Cortex of kidney (tissue), 1 donor: ENCODE data around the gene ANKRD17.
"Not testable (repeated sequence)": the region's sequence is repeated elsewhere in the genome, so short reads cannot be mapped to it uniquely, and the experiment has no call there.

Experiments used
- DNase-seq: peaks from one replicate; lab custom pipeline; 2025; lab: John Stamatoyannopoulos, UW

The ANKRD17 gene

GRCh38 chr4:73203976-73204375, 54.6 kb downstream of the ANKRD17 start:
- DNase-seq, result not testable (repeated sequence)

DNA sequence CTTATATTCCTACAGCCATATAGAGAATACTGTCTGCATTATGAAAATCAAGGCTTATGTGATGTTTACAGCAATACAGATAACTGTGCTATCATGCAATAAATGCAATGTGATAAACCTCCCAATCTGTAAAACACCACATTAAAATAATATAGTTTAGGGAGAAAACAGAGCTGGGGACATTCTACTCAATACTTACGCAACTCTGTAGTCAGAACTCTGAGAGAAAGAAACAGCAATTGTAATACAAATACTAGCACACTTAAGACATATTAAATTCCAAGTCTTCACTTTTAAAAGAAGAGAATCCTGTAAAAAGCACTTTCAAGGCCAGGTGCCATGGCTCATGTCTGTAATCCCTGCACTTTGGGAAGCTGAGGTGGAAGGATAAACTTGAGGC, 61.4 kb downstream of the ANKRD17 start:
- DNase-seq, result no peak

DNA sequence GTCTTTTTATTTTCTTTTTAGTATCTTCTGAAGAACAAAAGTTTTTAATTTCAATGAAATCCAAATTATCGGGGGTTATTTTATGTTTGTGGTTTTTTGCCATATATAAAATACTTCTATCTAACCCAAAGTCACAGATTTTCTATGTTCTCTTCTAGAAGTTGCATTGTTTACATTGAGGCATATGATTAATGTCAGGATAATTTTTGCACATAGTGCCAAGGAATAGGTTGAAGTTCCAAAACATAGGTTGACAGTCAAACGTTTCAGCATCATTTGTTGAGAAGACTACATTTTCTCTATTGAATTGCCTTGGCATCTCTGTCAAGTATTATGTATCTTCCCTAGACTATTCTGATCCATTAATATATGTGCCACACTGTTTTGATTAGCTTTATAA, 64.5 kb downstream of the ANKRD17 start:
- no peak for DNase-seq

GRCh38 chr4:73193659-73194058, 64.9 kb downstream of the ANKRD17 start:
- DNase-seq, result no peak

- DNase-seq, result no peak
Observed at GRCh38 chr4:73193155-73193554, 65.4 kb downstream of the ANKRD17 start.

DNA sequence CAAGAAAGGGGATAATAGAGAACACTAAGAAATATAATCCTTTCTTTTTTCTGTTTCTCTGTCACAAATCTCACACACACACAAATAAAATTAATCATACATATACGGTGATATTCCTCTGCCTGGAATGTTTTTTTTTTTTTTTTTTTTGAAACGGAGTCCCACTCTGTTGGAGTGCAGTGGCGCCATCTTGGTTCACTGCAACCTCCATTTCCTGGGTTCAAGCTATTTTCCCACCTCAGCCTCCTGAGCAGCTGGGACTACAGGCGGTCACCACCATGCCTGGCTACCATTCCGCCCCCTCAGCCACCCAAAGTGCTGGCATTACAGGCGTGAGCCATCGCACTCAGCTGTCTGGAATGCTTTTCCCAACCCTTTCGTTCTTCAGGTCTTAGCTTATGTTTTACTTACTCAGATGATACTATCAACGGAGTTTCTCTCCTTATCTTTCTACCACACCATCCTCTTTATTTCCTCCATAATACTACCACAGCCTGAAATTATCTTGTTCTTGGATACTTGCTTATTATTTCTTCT, 69.3 kb downstream of the ANKRD17 start:
- no peak for DNase-seq

DNA sequence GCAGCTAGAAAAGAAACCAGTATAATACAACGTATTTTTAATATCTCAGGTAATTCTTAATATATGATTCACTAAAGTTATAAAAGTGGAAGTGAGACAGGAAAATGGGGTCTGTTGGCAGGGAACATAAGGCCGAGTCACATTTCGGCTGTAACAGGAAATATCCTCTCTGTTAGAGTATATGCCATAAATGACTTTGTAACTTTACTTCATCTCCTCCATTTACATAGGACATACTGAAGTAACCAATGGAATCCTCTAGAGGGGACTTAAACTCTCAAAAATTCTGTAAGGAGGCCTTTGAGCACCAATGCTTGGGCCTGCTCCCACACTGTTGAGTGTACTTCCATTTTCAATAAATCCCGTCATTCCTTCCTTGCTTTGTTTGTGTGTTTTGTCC, 71.3 kb downstream of the ANKRD17 start:
- DNase-seq, result no peak

- no peak for DNase-seq
Observed at GRCh38 chr4:73185903-73186302, 72.7 kb downstream of the ANKRD17 start.

DNA sequence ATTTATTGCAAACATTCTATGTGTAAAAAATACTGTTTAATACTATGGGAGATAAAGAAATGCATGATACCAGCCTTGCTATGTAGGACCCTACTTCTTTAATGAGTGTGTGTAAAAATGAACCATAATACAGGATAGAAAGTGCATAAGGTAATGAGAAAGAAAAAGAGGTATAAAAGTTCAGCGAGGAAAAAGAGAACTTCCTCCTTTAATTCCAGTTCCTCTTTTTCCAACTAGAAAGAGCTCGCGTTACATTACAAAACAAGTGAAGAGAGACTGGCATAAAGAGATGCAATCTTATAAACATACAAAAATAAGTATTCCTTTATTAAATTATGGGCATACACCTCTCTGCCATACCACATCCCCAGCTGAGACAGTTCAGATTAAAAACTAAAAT, 77.4 kb downstream of the ANKRD17 start:
- DNase-seq, result no peak

GRCh38 chr4:73178389-73178788, 80.2 kb downstream of the ANKRD17 start:
- no peak for DNase-seq

- DNase-seq, result no peak
Observed at GRCh38 chr4:73172161-73172560, 86.4 kb downstream of the ANKRD17 start.

GRCh38 chr4:73170518-73171198, 87.9 kb downstream of the ANKRD17 start:
- no peak for DNase-seq

- no peak for DNase-seq
Observed at GRCh38 chr4:73166212-73166611, 92.4 kb downstream of the ANKRD17 start.

DNA sequence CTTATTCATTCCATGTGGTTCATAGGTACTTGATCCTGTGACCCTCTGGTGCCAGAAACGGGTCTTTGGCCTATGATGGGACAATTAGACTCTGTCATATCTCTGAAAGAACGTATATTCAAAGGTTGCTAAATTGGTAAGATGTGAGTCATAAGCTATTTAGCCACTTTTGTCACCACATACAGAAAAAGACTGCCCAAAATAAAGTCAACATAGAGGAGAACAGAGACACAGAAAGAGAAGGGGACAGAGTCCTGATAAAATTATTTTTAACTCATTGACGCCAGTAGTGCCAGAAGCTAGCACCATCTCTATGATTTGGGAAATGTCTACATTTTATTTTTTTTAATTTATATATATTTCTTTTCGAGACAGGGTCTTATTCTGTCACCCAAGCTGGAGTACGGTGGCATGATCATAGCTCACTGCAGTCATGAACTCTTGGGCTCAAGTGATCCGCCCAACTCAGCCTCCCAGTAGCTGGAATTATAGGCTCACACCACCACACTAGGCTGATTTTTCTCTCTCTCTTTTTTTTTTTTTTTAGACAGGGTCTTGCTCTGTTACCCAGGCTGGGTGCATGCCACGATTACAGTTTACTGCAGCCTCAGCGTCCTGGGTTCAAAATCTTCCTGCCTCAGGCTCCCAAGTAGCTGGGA, 96.9 kb downstream of the ANKRD17 start:
- DNase-seq, result no peak

GRCh38 chr4:73156394-73156793, 102.2 kb downstream of the ANKRD17 start:
- no peak for DNase-seq

DNA sequence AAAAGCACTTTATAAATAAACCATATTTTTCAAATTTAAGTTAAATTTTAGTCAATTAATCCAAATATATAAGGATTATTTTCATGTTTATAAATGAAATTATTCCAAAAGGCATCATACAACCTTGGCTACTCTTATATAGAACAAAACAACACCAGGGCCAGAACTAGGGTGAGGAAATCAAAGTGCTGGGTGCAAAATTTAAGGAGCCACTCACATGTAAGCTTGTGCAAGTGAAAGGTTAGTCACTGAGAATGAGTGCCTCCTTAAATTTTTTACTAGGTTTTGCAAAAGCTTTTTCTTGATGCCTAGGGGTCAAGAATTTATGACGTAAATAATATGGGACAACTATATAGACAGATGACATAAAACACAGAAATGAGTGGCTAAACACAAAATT, 105.7 kb downstream of the ANKRD17 start:
- DNase-seq, result no peak

GRCh38 chr4:73142995-73143547, 115.5 kb downstream of the ANKRD17 start:
- DNase-seq, result no peak

GRCh38 chr4:73139991-73140390, 118.6 kb downstream of the ANKRD17 start:
- DNase-seq, result no peak

DNA sequence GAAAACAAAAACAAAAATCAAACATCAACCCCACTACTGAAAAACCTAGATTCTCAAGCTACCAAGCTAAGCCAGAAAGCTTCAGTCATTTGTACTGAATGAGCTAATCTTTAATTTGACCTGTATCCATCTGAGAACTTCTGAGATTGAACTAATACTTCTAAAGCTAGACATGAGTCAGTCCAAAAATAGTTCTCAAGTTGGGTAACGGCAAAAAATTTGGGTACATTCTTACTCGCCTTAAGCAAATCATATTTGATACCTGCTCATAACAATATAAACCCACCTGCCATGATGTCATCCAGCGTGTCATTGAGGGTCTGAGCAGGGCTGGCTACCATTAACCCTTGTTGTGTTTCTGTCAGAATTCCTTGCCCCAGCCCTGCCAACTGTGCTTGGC, 119.4 kb downstream of the ANKRD17 start:
- no peak for DNase-seq

GRCh38 chr4:73137121-73137520, 121.5 kb downstream of the ANKRD17 start:
- DNase-seq, result no peak

- DNase-seq, result no peak
Observed at GRCh38 chr4:73133784-73134183, 124.8 kb downstream of the ANKRD17 start.

DNA sequence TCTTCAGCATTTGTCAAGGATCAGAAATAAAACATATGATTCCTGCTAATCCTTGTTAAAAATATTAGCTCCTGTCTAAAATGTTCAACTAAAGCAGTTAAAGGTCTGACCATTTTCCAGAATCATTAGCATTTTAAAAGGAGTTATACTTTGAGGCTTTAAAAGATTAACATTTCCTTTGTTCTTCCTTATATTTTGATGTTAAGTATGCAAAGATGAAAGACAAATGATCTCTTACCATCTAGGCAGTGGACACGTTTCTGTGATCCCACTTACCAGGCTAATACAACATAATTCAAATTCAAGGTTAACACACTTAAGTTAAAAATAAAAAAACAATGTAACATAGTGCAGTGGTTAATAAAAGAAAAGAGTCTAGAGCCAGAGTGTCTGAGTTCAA, 127.3 kb downstream of the ANKRD17 start:
- no peak for DNase-seq

GRCh38 chr4:73129319-73129718, 129.3 kb downstream of the ANKRD17 start:
- no peak for DNase-seq
